Mononuclear cell (primary cell): Measurements from ENCODE around the gene PDLIM1. TPM values are rescaled to one million over a fixed set of nuclear protein-coding genes. Genes with fewer than 3 reads are reported as not detected.
A peak's percentile ranks its signal among the peaks of the same experiment; 100 is the strongest.

Experiments used
- H3K27me3 ChIP-seq: 2 replicates; pipeline ENCODE4 v1.6.0; 2011; ENCODE audit warnings: low read length, control low read depth; ENCODE audit not compliant: insufficient read depth
- H3K4me1 ChIP-seq: 2 replicates; pipeline ENCODE4 v1.5.1; 2011; ENCODE audit warnings: mild to moderate bottlenecking, low read length, control low read depth; ENCODE audit not compliant: insufficient read depth
- H3K4me3 ChIP-seq: 2 replicates; pipeline ENCODE4 v1.5.1; 2011; ENCODE audit warnings: mild to moderate bottlenecking, low read length, moderate library complexity
- H3K9me3 ChIP-seq: 2 replicates; pipeline ENCODE4 v1.5.1; 2011; ENCODE audit warnings: low read depth, mild to moderate bottlenecking, control low read depth, low read length
- total RNA-seq: library from RNA; depleted of rRNA; stranded (reverse); fragments of >200 nt; gene quantifications from one replicate; pipeline ENCODE4 v1.2.3, GENCODE V29; 2012

Gene PDLIM1, protein sequence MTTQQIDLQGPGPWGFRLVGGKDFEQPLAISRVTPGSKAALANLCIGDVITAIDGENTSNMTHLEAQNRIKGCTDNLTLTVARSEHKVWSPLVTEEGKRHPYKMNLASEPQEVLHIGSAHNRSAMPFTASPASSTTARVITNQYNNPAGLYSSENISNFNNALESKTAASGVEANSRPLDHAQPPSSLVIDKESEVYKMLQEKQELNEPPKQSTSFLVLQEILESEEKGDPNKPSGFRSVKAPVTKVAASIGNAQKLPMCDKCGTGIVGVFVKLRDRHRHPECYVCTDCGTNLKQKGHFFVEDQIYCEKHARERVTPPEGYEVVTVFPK
- total RNA-seq: 19.9 TPM

DNA sequence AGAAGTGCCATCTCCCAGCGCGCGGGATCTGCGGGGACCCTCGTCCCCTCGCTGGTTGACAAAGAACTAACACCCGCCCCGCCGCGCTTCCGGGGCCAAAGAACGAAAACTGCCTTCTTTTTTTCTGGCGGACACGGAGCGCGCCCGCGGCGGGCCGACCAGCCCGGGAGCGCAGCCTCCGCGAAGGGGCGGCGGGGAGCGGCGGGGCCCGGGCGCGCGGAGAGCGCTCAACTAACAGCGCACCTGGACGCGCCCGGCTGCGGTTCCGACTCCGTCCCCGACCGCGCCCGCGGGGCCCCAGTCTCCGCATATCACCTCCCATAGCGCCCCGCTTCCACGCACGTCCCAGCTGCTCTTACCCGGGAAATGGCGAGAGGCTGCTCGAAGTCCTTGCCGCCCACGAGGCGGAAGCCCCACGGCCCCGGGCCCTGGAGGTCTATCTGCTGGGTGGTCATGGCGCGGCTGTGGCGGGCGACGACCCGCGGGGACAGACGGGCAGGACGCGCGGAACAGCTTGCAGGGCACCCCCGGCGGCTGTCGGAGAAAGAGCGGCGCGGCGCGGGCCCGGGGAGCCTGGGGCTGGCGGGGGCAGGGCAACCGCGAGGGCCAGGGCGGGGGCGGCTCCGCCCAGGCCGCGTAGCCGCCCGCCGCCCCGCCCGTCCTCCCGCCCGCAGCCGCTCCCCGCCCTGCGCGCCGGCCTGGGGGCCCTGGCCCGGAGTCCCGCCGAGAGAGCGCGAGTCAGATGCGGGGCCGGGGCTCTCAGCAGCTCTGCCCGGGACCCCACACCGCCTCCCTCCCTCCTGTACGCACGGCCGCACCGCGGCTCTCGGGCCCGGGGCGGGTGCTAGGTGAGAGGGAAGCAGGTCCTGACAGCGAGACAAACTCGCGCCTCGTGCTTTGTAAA, at the start of gene PDLIM1:
Gene PDLIM1, minus strand, starts transcription at position 543 of the 904 bp plus-strand sequence. Its CDS starts 88 bp downstream, at position 455.
- Histone ChIP-seq H3K4me1 (peaks cover 48% of the 10 kb centered on the region), H3K9me3 (no peaks in the 10 kb centered on the region), H3K27me3 (peaks cover 25% of the 10 kb centered on the region), H3K4me3 (peak within 1 kb of the TSS; percentile 55)

- no peaks in the 10 kb centered on the region for H3K27me3 ChIP-seq
- H3K4me3 ChIP-seq: no peak overlapping the region
- no peaks in the 10 kb centered on the region for H3K4me1 ChIP-seq
- H3K9me3 ChIP-seq: no peaks in the 10 kb centered on the region
Measured at GRCh38 chr10:95339863-95340262, 49.1 kb upstream of the PDLIM1 start.

GRCh38 chr10:95337423-95338160, 46.8 kb upstream of the PDLIM1 start:
- Histone ChIP-seq H3K27me3 (no peaks in the 10 kb centered on the region), H3K9me3 (no peaks in the 10 kb centered on the region)

GRCh38 chr10:95336702-95337101, 45.9 kb upstream of the PDLIM1 start:
- no peak overlapping the region for H3K4me3 ChIP-seq

More at GRCh38 chr10:95337423-95338160, 46.8 kb upstream of the PDLIM1 start:
- no peaks in the 10 kb centered on the region for H3K4me1 ChIP-seq
- H3K4me3 ChIP-seq: no peak overlapping the region

DNA sequence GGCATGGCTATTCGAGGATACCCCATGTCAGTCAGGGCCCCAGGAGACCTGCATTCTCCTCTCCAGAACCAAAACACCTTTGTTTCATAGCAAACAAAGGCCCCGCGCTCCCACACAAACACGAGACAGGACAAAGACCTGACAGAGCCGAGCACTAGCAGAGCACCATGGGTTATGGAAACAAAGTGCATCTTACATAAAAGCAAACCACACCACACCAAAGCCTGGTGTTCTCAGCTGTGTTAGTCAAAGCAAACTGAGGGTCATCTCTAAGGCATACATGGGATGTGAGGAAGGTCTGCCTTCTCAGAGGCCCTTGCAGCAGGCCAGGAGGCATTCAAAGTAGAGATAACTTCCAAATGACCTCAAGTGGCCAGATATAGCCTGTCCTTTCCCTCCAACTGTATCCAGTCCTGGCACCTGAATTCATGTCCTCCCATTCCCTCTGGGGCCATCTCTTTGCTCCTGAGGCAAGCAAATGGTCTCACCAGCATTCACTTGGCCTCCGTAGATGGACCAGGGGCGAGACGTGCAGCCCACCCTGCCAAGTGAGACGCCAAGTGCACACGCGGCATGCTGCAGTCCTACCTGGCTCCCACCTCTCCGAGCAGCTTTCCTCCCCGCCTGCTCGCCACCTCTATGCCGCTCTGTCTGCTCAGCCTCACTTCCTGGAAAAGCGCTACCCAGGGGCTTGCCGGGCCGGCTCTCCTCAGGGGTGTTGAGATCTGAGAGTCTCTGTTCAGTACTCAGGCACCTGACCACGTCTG, 45.3 kb upstream of the PDLIM1 start:
- no peaks in the 10 kb centered on the region for H3K4me1 ChIP-seq
- H3K9me3 ChIP-seq: no peaks in the 10 kb centered on the region
- H3K27me3 ChIP-seq: no peaks in the 10 kb centered on the region
- H3K4me3 ChIP-seq: no peak overlapping the region

More at GRCh38 chr10:95336702-95337101, 45.9 kb upstream of the PDLIM1 start:
- Histone ChIP-seq H3K4me1 (no peaks in the 10 kb centered on the region), H3K27me3 (no peaks in the 10 kb centered on the region), H3K9me3 (no peaks in the 10 kb centered on the region)

GRCh38 chr10:95334805-95335144, 44.0 kb upstream of the PDLIM1 start:
- Histone ChIP-seq H3K27me3 (no peaks in the 10 kb centered on the region), H3K4me3 (no peak overlapping the region), H3K4me1 (no peaks in the 10 kb centered on the region), H3K9me3 (no peaks in the 10 kb centered on the region)

DNA sequence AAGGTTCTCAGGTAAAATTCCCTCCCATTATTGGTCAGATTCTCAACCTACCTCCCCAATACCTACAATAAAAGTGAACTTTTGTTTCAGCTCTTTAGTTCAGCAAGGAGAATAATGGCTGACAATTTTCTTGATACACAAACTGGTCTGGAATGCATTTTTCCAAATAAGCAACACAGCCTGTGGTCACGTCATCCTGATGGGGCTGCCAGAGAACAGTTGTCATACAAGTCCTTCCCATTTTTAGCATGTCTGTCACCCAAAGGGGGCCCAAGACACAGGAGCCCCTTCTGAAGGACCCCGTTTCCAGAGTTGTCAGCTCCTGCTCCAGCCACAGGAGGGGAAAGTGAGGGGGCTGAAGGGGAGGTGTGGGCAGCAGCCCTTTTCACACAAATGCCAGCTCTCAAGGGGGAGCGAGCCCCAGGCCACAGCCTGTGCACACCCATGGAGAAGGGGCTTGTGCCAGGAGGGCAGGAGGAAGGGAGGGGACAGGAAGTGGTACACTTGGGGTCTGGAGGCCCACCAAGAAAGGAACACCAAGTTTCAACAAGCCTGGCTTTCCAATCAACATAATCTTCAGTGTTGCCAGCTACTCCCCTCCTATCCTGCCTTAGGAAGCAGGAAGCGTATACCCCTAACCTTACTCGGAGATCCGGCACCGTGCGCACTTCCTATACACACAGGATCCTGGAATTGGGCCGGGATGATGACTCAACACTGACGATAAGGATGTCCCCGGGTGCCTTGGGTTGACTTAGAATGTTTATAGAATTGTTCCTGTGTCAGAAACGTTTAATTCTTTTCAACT, 43.4 kb upstream of the PDLIM1 start:
- H3K27me3 ChIP-seq: no peaks in the 10 kb centered on the region
- H3K4me1 ChIP-seq: no peaks in the 10 kb centered on the region
- no peak overlapping the region for H3K4me3 ChIP-seq
- H3K9me3 ChIP-seq: no peaks in the 10 kb centered on the region

- Histone ChIP-seq H3K27me3 (no peaks in the 10 kb centered on the region), H3K9me3 (no peaks in the 10 kb centered on the region), H3K4me3 (no peak overlapping the region), H3K4me1 (no peaks in the 10 kb centered on the region)
Measured at GRCh38 chr10:95332666-95333249, 42.0 kb upstream of the PDLIM1 start.

GRCh38 chr10:95331596-95332130, 40.9 kb upstream of the PDLIM1 start:
- Histone ChIP-seq H3K27me3 (no peaks in the 10 kb centered on the region), H3K4me1 (no peaks in the 10 kb centered on the region), H3K9me3 (no peaks in the 10 kb centered on the region), H3K4me3 (no peak overlapping the region)

DNA sequence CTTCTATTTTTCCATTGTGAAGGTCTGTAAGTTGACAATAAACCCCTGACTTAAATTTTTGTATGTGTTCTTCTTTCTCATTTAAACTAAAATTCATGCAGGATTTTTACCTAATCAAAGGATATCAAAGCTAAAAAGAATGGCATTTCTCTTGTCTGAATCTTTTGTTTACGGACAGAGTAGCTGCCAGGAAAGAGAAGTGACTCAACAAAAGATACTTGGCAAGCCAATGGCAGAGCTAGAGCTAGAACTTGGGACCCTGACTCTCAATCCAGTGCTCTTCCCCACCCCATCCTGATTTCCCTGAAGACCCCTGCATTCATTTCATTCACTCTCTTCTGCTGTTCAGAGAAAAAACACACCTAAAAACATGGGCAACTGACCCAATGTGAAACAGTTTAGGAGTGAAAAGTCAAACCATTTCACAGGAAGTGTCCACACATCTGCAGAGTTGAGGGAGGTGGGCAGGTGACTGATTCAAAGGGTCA, 40.2 kb upstream of the PDLIM1 start:
- no peaks in the 10 kb centered on the region for H3K4me1 ChIP-seq
- H3K9me3 ChIP-seq: no peaks in the 10 kb centered on the region
- no peaks in the 10 kb centered on the region for H3K27me3 ChIP-seq
- H3K4me3 ChIP-seq: no peak overlapping the region

GRCh38 chr10:95329296-95329695, 38.5 kb upstream of the PDLIM1 start:
- no peaks in the 10 kb centered on the region for H3K9me3 ChIP-seq
- H3K4me3 ChIP-seq: no peak overlapping the region
- no peaks in the 10 kb centered on the region for H3K27me3 ChIP-seq
- no peaks in the 10 kb centered on the region for H3K4me1 ChIP-seq

GRCh38 chr10:95328013-95328412, 37.2 kb upstream of the PDLIM1 start:
- H3K9me3 ChIP-seq: no peaks in the 10 kb centered on the region
- no peak overlapping the region for H3K4me3 ChIP-seq
- H3K27me3 ChIP-seq: no peaks in the 10 kb centered on the region
- no peaks in the 10 kb centered on the region for H3K4me1 ChIP-seq

- H3K27me3 ChIP-seq: no peaks in the 10 kb centered on the region
- no peaks in the 10 kb centered on the region for H3K9me3 ChIP-seq
- no peak overlapping the region for H3K4me3 ChIP-seq
- H3K4me1 ChIP-seq: no peaks in the 10 kb centered on the region
Measured at GRCh38 chr10:95327367-95327766, 36.6 kb upstream of the PDLIM1 start.
